ENCODE measurements around the gene GOLM1.

Gene GOLM1

GRCh38 chr9:86046930-86047341 is 52.4 kb downstream of the GOLM1 start:
- TF ChIP-seq CTCF (IDR thresholded peaks at IDR 0.05; ENCODE audit: extremely low read depth, insufficient read depth, missing control alignments) = no peak
- in situ Hi-C loops (cut with MboI; ENCODE audit: low pct_unique_long_range_greater_than_20kb, low sequenced_read_pairs, unreplicated experiment) = no loop called here
- no peak for DNase-seq (ENCODE audit: low spot score)

GRCh38 chr9:86046071-86046636 is 53.2 kb downstream of the GOLM1 start:
- no peak for TF ChIP-seq CTCF (IDR thresholded peaks at IDR 0.05; ENCODE audit: extremely low read depth, insufficient read depth, missing control alignments)
- in situ Hi-C loops (cut with MboI; ENCODE audit: low pct_unique_long_range_greater_than_20kb, low sequenced_read_pairs, unreplicated experiment) = no loop called here
- DNase-seq (ENCODE audit: low spot score) = no peak

GRCh38 chr9:86045654-86046053 is 53.7 kb downstream of the GOLM1 start:
- TF ChIP-seq CTCF (IDR thresholded peaks at IDR 0.05; ENCODE audit: extremely low read depth, insufficient read depth, missing control alignments) = no peak
- DNase-seq (ENCODE audit: low spot score) = no peak
- in situ Hi-C loops (cut with MboI; ENCODE audit: low pct_unique_long_range_greater_than_20kb, low sequenced_read_pairs, unreplicated experiment) = no loop called here

- no peak for DNase-seq (ENCODE audit: low spot score)
- in situ Hi-C loops (cut with MboI; ENCODE audit: low pct_unique_long_range_greater_than_20kb, low sequenced_read_pairs, unreplicated experiment) = no loop called here
These were observed 55.4 kb downstream of the GOLM1 start for GRCh38 chr9:86043999-86044398.

GRCh38 chr9:86043586-86043985 is 55.8 kb downstream of the GOLM1 start:
- DNase-seq (ENCODE audit: low spot score) = no peak
- TF ChIP-seq CTCF (IDR thresholded peaks at IDR 0.05; ENCODE audit: extremely low read depth, insufficient read depth, missing control alignments) = no peak
- in situ Hi-C loops (cut with MboI; ENCODE audit: low pct_unique_long_range_greater_than_20kb, low sequenced_read_pairs, unreplicated experiment) = no loop called here

More at GRCh38 chr9:86043999-86044398, 55.4 kb downstream of the GOLM1 start:
- TF ChIP-seq CTCF (IDR thresholded peaks at IDR 0.05; ENCODE audit: extremely low read depth, insufficient read depth, missing control alignments) = no peak

GRCh38 chr9:86042199-86042978 is 57.0 kb downstream of the GOLM1 start:
- in situ Hi-C loops (cut with MboI; ENCODE audit: low pct_unique_long_range_greater_than_20kb, low sequenced_read_pairs, unreplicated experiment) = no loop called here
- no peak for DNase-seq (ENCODE audit: low spot score)
- TF ChIP-seq CTCF (IDR thresholded peaks at IDR 0.05; ENCODE audit: extremely low read depth, insufficient read depth, missing control alignments) = no peak

Data from GM13977 (cell line).